Heart right ventricle (tissue), 16 donors: ENCODE results near the gene HDDC3. TPM values are rescaled to one million over a fixed set of nuclear protein-coding genes. Genes with fewer than 3 reads are reported as not detected.

ENCODE experiments used
- ATAC-seq, 8 donors: fragments of 200-7000 bp; cut with Tn5 transposase; one replicate each; pipeline ENCODE4 v1.9.1; 2020; ENCODE audit warnings: mild to moderate bottlenecking in 8 of 8, moderate library complexity in 8 of 8, moderate number of reproducible peaks in 1 of 8
- DNase-seq, 2 donors: peaks; one replicate each; pipeline ENCODE4 v3.0.0-alpha.2; 2020
- H3K27ac ChIP-seq, 10 donors: fragments of 200-600 bp; sonication (generic) in 2 of 10; one replicate each; pipeline versions ENCODE4 v1.5.0 to v1.8.0; 2020 to 2022; ENCODE audit warnings: mild to moderate bottlenecking in 3 of 10
- H3K27me3 ChIP-seq, 7 donors: fragments of 200-600 bp; one replicate each; pipeline ENCODE4 v1.8.0; 2021 to 2022; ENCODE audit warnings: mild to moderate bottlenecking in 2 of 7
- H3K36me3 ChIP-seq, 9 donors: fragments of 200-600 bp; sonication (generic) in 1 of 9; one replicate each; pipeline versions ENCODE4 v1.5.0 to v1.8.0; 2020 to 2022; ENCODE audit warnings: mild to moderate bottlenecking in 2 of 9
- H3K4me1 ChIP-seq, 9 donors: fragments of 200-600 bp; sonication (generic) in 1 of 9; one replicate each; pipeline versions ENCODE4 v1.5.0 to v1.8.0; 2020 to 2022; ENCODE audit warnings: mild to moderate bottlenecking in 4 of 9
- H3K4me3 ChIP-seq, 10 donors: fragments of 200-600 bp; sonication (generic) in 2 of 10; one replicate each; pipeline versions ENCODE4 v1.5.0 to v1.8.0; 2020 to 2022; ENCODE audit warnings: mild to moderate bottlenecking in 7 of 10, moderate library complexity in 2 of 10
- H3K9me3 ChIP-seq, 11 donors: fragments of 200-600 bp in 10 of 11; sonication (generic) in 2 of 11; one replicate each; pipeline versions ENCODE4 v1.5.0 to v1.8.0; 2013 to 2022; ENCODE audit warnings: mild to moderate bottlenecking in 2 of 11, control low read depth in 1 of 11, moderate library complexity in 1 of 11
- WGBS, 2 donors: extraction: QIAGEN DNeasy Blood & Tissue Kit; methylation state at CpG; one replicate each; pipeline ENCODE4 v1.1.7; 2013; ENCODE audit warnings: inconsistent platforms in 1 of 2; 5-methylcytosine and 5-hydroxymethylcytosine counted together
- intact Hi-C, 10 donors: fragments of 100-400 bp; cut with DNase I; formaldehyde crosslinking; loops; one replicate each; pipeline versions ENCODE4 v1.11.1 to v1.14.2; 2022
- polyA plus RNA-seq, 2 donors: library from polyadenylated mRNA; stranded (reverse); fragments of 200-250 nt; gene quantifications; one replicate each; pipeline ENCODE4 v1.2.3, GENCODE V29; 2013
- total RNA-seq, 10 donors: library from RNA; stranded (reverse); fragmentation: NEBNext Ultra II Directional in 3 of 10; extraction: Animal tissue kit (Norgen Biotek cat#: 25700) in 3 of 10; gene quantifications; one replicate each; pipeline versions ENCODE4 v1.2.1 to v1.2.4, GENCODE V29; 2021 to 2023
- TF ChIP-seq, protein P1 (sequence below), 9 donors: fragments of 200-600 bp; sonication (generic) in 2 of 9; IDR thresholded peaks; one replicate each; pipeline versions ENCODE4 v1.5.0 to v1.8.0; 2021 to 2022; ENCODE audit warnings: antibody characterized with exemption in 9 of 9, mild to moderate bottlenecking in 5 of 9, moderate library complexity in 1 of 9
- donor health status: Arrhythmogenic right ventricular cardiomyopathy.
- donor health status: ischemic (EF 13 %, LVEDD 7.1; RV severe dilation, severe dysfunction).
- donor health status: healthy with polysubstance abuse.
- donor health status: DM: no; HTN: yes; CAD: no.
- donor health status: DM: no; HTN: no; CAD: no.
- donor health status: ischemic (EF 25% LVEDD 6.9; RV normal size, moderate dysfunction).
- donor health status: ischemic (EF 25% LVEDD 5.7; RV mildly dilated, moderate dysfunction).
- donor health status: healthy.
- donor health status: DM: yes; HTN: yes; CAD: no.
- donor health status: Ischemic cardiomyopathy.
- donor health status: ischemic (EF 35%, LVEDD 5.7; RV mildly dilated, moderate dysfunction).
- donor health status: nonischemic (EF 11% LVEDD 7.7; RV severe dilation, severe dysfunction).
- donor health status: DM: yes; HTN: yes; CAD: no.
- donor health status: PGD.
- donor health status: ischemic (EF 29% LVEDD 5.4; RV normal size, mild dysfunction).
- donor health status: nonischemic (EF 23%, LVEDD 6.1; RV moderate dilation, normal function).

HDDC3 gene
- total and polyA plus RNA-seq, 12 donors: 10.7 to 18.2 (median 14.7) TPM

DNA sequence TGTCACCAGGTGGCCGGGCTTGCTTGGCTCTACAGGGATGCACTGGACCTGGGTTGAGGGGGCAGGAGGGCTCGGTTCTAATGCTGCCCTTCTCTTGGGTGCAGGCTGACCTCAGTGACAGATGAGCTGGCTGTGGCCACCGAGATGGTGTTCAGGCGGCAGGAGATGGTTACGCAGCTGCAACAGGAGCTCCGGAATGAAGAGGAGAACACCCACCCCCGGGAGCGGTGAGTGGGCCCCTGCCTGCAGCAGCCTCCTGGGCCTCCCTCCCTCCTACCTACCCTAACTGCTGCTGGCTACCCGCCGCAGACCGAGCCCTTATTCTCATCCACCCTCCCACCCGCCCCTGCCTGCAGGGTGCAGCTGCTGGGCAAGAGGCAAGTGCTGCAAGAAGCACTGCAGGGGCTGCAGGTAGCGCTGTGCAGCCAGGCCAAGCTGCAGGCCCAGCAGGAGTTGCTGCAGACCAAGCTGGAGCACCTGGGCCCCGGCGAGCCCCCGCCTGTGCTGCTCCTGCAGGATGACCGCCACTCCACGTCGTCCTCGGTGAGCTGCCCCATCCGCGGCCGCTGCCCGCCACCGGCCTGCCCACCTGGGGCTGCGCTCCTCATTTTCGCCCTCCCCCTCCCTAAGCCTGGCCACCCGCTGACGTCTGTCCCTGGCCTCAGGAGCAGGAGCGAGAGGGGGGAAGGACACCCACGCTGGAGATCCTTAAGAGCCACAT is 42.5 kb downstream of the HDDC3 start:
- Histone ChIP-seq H3K4me1 (peaks cover 11 to 42% (median 31%) of the 10 kb centered on the region in 9 donors), H3K27ac (no peak overlapping the region), H3K9me3 (no peaks in the 10 kb centered on the region), H3K4me3 (no peak overlapping the region), H3K36me3 (peaks cover 5 to 87% (median 46%) of the 10 kb centered on the region in 9 donors), H3K27me3 (no peaks in the 10 kb centered on the region)
- intact Hi-C loops: loop anchor here in 7 of 10 donors (5.0 to 10.0 kb wide), 7 partner anchors 173 to 395 kb away; partner anchors contain the start of genes BLM (in 4 of the 7) and CRTC3 (in 1 of the 7)
- TF ChIP-seq, protein P1, sequence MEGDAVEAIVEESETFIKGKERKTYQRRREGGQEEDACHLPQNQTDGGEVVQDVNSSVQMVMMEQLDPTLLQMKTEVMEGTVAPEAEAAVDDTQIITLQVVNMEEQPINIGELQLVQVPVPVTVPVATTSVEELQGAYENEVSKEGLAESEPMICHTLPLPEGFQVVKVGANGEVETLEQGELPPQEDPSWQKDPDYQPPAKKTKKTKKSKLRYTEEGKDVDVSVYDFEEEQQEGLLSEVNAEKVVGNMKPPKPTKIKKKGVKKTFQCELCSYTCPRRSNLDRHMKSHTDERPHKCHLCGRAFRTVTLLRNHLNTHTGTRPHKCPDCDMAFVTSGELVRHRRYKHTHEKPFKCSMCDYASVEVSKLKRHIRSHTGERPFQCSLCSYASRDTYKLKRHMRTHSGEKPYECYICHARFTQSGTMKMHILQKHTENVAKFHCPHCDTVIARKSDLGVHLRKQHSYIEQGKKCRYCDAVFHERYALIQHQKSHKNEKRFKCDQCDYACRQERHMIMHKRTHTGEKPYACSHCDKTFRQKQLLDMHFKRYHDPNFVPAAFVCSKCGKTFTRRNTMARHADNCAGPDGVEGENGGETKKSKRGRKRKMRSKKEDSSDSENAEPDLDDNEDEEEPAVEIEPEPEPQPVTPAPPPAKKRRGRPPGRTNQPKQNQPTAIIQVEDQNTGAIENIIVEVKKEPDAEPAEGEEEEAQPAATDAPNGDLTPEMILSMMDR (IDR thresholded peaks at IDR 0.05): no peak
- no peak for DNase-seq
- WGBS, 2 donors: 91 to 92% methylated on average over 31 of the region's 31 CpGs
- ATAC-seq: no peak

DNA sequence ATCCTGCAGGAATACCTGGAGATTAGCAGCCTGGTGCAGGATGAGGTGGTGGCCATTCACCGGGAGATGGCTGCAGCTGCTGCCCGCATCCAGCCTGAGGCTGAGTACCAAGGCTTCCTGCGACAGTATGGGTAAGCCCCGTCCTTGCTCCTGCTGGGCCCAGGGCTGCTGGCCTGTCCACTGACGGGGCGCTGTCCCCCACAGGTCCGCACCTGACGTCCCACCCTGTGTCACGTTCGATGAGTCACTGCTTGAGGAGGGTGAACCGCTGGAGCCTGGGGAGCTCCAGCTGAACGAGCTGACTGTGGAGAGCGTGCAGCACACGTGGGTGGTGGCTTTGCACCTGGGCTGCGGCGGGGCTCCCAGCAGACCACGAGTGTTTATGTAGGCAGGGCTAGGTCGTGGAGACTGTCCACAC is 43.0 kb downstream of the HDDC3 start:
- Histone ChIP-seq H3K36me3 (peaks cover 5 to 81% (median 45%) of the 10 kb centered on the region in 9 donors), H3K27ac (no peak overlapping the region), H3K4me3 (no peak overlapping the region), H3K4me1 (peaks cover 11 to 47% (median 33%) of the 10 kb centered on the region in 9 donors), H3K27me3 (no peaks in the 10 kb centered on the region), H3K9me3 (no peaks in the 10 kb centered on the region)
- TF ChIP-seq, protein P1 (IDR thresholded peaks at IDR 0.05): no peak
- intact Hi-C loops: loop anchor here in 7 of 10 donors (5.0 to 10.0 kb wide), 7 partner anchors 172 to 395 kb away; partner anchors contain the start of genes BLM (in 4 of the 7) and CRTC3 (in 1 of the 7)
- DNase-seq: no peak
- no peak for ATAC-seq
- WGBS, 2 donors: 93 to 95% methylated on average over 18 of the region's 18 CpGs

DNA sequence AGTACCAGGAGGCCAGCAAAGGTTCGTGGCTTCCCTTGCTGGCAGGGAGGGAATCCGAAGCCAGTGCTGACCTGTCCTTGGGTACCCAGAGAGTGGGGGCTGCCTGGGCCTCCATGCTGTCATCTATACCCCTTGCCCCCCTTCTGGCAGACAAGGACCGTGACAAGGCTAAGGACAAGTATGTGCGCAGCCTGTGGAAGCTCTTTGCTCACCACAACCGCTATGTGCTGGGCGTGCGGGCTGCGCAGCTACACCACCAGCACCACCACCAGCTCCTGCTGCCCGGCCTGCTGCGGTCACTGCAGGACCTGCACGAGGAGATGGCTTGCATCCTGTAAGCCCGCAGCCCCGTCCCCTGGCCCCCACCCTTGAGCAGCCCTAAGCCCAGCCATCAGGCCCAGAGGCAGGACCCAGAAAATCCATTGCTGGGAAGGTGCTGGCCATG is 45.3 kb downstream of the HDDC3 start:
- H3K9me3 ChIP-seq: no peaks in the 10 kb centered on the region
- intact Hi-C loops: loop anchor here in 7 of 10 donors (2.0 to 10.0 kb wide), 8 partner anchors 170 to 392 kb away; partner anchors contain the start of genes BLM (in 4 of the 7) and CRTC3 (in 1 of the 7)
- peaks cover 16 to 66% (median 50%) of the 10 kb centered on the region in 9 donors for H3K4me1 ChIP-seq
- WGBS, 2 donors: 88 to 89% methylated on average over 13 of the region's 13 CpGs
- peaks cover 0 to 69% (median 29%) of the 10 kb centered on the region in 9 donors for H3K36me3 ChIP-seq
- no peaks in the 10 kb centered on the region for H3K27me3 ChIP-seq
- H3K27ac ChIP-seq: peak overlapping the region in 4 of 10 donors; percentile 95 to 100 (median 99)
- TF ChIP-seq, protein P1 (IDR thresholded peaks at IDR 0.05): no peak
- DNase-seq (no peak), ATAC-seq (no peak)
- H3K4me3 ChIP-seq: no peak overlapping the region

DNA sequence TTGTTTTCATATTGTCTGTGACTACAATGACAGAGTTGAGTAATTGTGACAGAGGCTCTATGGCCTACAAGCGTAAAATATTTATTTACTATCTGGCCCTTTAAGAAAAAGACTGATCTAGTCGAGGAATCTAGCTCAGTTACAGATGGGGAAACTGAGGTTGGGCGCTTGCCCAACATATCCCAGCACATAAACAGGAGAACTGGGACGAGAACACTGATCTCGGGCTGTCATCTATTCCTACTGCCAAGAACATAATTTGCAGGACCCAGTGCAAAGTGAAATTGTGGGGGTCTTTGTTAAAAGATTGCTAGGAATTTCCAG is 46.1 kb downstream of the HDDC3 start:
- DNase-seq: no peak
- Histone ChIP-seq H3K36me3 (peaks cover 0 to 69% (median 30%) of the 10 kb centered on the region in 9 donors), H3K27ac (peak overlapping the region in 9 of 10 donors; percentile 33 to 100 (median 97)), H3K27me3 (no peaks in the 10 kb centered on the region), H3K4me3 (peak overlapping the region in 6 of 10 donors; percentile 65 to 83 (median 76)), H3K9me3 (no peaks in the 10 kb centered on the region), H3K4me1 (peaks cover 16 to 66% (median 50%) of the 10 kb centered on the region in 9 donors)
- intact Hi-C loops: loop anchor here (1.0 to 10.0 kb wide), 9 partner anchors 169 to 391 kb away; partner anchors contain the start of genes BLM (in 4 of the 10) and CRTC3 (in 1 of the 10)
- 34 to 35% methylated on average over 5 of the region's 5 CpGs for WGBS, 2 donors
- no peak for ATAC-seq
- TF ChIP-seq, protein P1 (IDR thresholded peaks at IDR 0.05): peak in 5 of 9 donors; percentile 1 to 25 (median 14)
